GM12891 (cell line): Measurements from ENCODE around the gene TFIP11.

Experiments
- POLR2A ChIP-seq: IDR thresholded peaks from 2 replicates; pipeline ENCODE4 v1.6.1; 2011; ENCODE audit warnings: low read depth, low read length, control low read depth
- POLR2AphosphoS5 ChIP-seq: IDR thresholded peaks from 2 replicates; pipeline ENCODE4 v1.6.1; 2011; ENCODE audit warnings: low read depth, low read length, control low read depth
- SPI1 ChIP-seq: IDR thresholded peaks from 2 replicates; pipeline ENCODE4 v1.6.1; 2011; ENCODE audit warnings: low read depth, low read length, control low read depth
- TAF1 ChIP-seq: IDR thresholded peaks from 2 replicates; pipeline ENCODE4 v1.6.1; 2011; ENCODE audit warnings: low read depth, low read length, control low read depth

- TF ChIP-seq POLR2AphosphoS5 = no peak
- no peak for TF ChIP-seq SPI1
- no peak for TF ChIP-seq POLR2A
- no peak for TF ChIP-seq TAF1
Observed at GRCh38 chr22:26516503-26516902, 4.2 kb upstream of the TFIP11 start.
